T-helper 1 cell treated with Interleukin-12 subunit alpha and Interleukin-12 subunit beta and Interleukin-4 antibody, amounts not matched to agents 30 ng/mL and 1 ng/mL, for 36 hours (primary cell): Measurements from ENCODE around the gene ZKSCAN1. TPM values are rescaled to one million over a fixed set of nuclear protein-coding genes. Genes with fewer than 3 reads are reported as not detected.

Experiments
- intact Hi-C: fragments of 100-400 bp; cut with micrococcal nuclease; formaldehyde crosslinking; loops from one replicate; pipeline ENCODE4 v1.15.1; 2024
- total RNA-seq: library from RNA; stranded (reverse); gene quantifications from 2 replicates; pipeline ENCODE4 v1.2.3, GENCODE V29; 2022

Gene ZKSCAN1
- total RNA-seq, 1 donor from 2014 or later = 69.7 TPM

DNA sequence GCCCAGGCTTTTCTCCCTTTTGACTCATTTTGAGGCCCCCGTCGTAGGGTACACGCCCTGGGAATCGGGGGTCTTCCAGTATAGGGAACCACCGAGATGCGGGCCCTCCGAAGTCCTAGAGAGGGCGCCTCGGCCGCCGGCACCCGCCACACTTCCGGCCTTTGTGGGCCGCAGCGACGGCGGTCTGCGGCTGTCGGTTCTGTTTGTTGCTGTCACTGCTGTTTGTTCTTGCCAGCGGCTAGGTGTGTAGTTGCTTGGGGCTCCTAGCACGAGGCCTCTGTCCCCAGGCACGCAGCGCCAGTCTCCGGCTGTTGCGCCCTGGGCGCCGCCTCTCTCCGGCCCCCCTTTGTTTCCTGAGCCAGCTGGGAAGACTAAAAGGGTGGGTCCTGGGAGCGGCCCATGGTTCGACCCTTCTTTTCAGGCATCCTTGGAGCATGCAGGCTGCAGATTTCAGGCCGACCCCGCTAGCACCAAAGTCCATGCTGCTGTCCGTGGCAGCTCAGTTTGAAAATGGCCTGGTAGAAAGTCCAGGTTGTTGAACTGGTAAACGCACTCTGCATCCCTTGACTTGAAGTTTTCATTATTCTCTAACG is 17.8 kb upstream of the ZKSCAN1 start:
- intact Hi-C loops = loop anchor here (1.0 to 10.0 kb wide), 4 partner anchors 18 to 523 kb away; partner anchors contain the start of genes ZKSCAN1, ZKSCAN5, ZNF394 and ZNF789

DNA sequence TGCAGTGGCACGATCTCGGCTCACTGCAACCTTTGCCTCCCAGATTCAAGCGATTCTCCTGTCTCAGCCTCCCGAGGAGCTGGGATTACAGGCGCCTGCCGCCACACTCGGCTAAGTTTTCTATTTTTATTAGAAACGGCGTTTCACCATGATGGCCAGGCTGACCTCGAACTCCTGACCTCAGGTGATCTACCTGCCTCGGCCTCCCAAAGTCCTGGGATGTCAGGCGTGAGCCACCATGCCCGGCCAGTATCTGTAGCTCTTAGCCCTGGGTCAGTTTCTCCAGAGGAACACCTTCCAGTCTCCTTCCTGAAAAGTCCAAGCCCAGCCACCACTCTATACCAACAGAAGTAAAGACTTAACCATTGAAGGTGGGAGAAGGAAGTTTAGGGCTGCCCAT is 15.2 kb upstream of the ZKSCAN1 start:
- intact Hi-C loops = no loop called here

DNA sequence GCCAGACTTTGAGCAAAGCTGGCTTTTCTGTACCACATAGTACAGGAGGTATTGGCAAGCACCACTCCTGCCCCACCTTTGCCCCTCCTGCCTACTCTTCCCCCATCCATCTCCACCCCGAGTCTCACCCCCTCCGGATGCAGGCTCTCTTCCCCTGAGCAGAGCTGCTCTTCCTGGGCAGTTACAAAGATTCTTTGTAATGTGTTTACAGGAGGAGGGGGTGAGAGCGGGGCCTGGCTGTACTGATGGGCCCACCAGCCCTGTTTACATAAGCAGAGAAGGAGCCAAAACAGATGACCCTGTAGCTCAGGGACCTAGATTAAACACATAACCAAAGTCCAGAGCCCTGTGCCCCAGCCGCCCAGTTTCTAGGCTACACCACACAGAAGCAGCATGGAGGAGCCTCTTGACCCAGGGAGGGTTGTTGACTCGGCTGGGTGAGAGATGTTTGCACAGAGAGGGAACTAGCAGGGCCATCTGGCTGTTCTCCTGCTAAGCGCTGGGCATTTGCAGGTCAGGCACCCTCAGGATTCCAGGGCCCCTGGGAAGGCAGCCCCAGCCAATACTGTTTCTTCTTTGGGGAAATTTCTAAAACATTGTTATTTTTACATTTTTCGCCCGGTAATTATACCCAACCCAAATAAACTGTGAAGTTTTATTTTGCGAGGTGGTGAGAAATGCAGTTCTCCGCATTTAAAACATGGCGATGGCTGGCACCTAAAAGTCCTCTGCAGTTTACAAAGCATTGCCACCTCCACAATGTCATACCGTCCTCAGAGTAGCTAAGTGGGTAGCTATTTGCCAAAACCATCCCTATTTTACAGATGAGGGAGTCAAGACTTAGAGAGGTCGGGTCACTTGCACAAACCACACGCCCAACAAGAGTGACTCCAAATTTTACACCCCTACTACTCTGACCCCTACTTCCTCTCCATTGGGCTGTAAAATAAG is 11.4 kb upstream of the ZKSCAN1 start:
- intact Hi-C loops = no loop called here

DNA sequence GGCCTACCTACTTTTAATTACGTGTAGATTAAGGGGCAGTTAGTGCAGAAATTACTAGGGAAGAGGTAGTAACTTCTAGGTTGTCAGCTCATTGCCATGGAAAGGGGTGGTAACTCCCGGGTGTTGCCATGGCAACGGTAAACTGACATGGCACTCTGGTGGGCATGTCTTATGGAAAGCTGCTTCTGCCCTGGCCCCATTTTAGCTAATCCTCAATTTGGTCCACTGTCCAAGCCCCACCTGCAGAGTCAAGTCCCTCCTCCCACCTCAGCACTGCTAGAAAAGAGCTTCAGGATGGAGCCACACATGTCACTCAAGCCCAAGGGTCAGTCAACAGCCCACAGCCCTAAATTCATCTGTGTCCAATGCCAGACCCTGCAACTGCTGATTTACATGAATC is 7.5 kb upstream of the ZKSCAN1 start:
- intact Hi-C loops = no loop called here

DNA sequence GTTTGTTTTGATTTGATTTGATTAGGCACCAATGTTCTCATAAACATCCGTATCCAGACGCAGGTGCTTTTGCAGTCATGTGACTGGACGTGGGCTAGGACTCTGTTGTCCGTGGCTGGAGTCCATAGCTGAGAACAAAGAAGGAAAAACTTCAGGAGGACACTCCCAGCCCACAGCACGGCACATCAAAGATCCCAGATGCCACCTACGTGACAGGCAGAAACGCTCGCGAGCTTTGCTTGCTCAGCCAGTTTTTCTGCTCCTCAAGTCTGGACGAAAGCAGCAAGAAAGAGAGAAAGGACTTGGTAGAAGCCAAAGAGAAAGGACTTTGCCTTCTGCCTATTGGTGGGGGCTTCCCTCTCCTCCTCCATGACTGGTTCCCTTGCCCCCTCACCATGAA is 6.9 kb upstream of the ZKSCAN1 start:
- intact Hi-C loops = no loop called here

DNA sequence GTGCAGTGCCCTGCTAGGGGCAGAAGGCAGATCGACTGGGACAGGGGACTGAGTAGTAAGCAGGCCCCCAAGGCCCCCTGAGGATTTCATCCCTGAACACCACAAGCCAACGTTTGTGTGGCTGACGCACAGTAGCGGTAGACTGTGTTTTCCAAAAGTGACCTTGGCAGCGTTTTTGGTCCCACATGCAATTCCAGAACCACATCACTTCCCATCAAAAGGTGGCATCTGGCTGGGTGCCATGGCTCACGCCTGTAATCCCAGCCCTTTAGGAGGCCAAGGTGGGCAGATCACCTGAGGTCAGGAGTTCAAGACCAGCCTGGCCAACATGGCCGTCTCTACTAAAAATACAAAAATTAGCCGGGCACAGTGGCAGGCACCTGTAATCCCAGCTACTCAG is 5.4 kb upstream of the ZKSCAN1 start:
- intact Hi-C loops = loop anchor here (10.0 kb wide), 2 partner anchors 455 to 605 kb away; partner anchors contain the start of genes BUD31, FAM200A, PDAP1 and ZNF655

DNA sequence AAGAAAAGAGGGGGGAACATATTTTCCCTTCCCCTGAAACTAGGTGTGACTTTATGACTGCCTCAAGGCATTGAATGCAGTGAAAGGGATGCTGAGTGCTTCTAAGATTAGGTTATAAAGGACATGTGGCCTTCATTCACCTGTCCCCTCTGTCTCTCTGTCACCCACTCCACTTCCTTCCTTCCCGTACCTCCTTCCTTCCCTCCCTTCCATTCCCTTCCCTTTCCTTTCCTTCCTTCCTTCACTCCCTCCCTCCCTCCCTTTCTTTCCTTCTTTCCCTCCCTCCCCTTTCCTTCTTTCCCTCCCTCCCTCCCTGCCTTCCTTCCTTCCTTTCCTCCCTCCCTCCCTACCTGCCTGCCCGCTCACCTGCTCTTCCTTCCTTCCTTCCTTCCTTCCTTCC is 4.5 kb upstream of the ZKSCAN1 start:
- intact Hi-C loops = loop anchor here (10.0 kb wide), 2 partner anchors 456 to 606 kb away; partner anchors contain the start of genes BUD31, FAM200A, PDAP1 and ZNF655

DNA sequence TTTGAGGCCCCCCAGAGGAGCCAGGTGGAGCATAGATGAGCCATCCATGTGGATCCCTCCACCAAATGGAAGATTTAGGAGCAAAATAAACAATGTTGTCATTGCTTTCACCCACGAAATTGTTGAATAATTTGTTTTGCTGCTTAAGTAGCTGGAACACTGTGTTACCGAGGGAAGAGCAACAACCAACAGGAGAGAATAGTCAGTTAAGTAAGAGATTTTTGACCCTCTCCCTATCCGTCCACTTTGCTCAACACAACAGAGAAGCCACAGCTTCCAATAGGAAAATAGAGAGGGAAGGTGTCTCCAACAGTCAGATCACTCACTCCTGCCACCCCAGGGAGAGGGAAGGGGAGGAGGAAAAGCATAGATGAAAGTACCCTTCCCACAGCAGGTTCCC is 3.9 kb upstream of the ZKSCAN1 start:
- intact Hi-C loops = loop anchor here (10.0 kb wide), 2 partner anchors 457 to 607 kb away; partner anchors contain the start of genes BUD31, FAM200A, PDAP1 and ZNF655

DNA sequence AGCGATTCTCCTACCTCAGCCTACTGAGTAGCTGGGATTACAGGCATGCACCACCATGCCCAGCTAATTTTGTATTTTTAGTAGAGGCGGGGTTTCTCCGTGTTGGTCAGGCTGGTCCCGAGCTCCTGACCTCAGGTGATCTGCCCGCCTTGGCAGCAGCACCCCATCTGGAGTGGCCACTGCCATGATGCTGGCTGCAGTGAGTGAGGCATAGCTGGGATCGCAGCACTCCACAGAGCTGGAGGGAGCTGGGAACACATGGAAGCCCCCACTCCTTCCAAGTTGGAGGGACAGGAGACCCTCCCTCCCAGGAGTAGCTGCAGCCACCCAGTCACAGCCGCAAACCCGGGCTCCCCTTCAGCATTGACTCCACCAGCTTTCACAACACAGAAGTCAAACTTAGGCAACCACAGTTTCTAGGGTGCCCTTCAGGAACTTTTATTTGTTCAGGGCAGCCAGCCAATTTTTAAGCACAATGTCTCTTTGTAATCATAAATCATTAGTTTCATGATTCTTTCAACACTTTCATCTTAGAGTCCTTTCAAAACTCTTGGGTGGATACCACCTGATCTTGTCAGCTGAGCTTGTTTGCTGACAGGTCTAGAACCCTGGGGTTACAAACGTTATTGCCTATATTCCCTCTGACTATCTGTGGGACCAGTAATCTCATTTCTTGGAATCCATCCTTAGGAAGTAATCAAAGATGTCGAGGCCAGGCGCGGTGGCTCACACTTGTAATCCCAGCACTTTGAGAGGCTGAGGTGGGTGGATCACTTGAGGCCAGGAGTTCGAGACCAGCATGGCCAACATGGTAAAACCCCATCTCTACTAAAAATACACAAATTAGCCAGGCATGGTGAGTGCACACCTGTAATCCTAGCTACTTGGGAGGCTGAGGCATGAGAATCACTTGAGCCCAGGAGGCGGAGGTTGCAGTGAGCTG is 2.7 kb upstream of the ZKSCAN1 start:
- intact Hi-C loops = loop anchor here (10.0 kb wide), 2 partner anchors 458 to 608 kb away; partner anchors contain the start of genes BUD31, FAM200A, PDAP1 and ZNF655

DNA sequence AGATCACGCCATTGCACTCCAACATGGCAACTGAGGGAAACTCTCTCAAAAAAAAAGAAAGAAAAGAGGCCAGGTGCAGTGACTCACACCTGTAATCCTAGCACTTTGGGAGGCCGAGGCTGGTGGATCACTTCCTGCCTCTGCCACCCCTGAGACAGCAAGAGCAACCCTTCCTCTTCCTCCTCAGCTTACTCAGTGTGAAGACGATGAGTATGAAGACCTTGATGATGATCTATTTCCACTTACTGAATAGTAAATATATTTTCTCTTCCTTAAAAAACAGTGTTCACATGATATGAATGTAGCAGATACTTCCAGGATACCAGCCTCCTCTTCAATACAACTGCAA is 2.1 kb upstream of the ZKSCAN1 start:
- intact Hi-C loops = loop anchor here (10.0 kb wide), 2 partner anchors 459 to 609 kb away; partner anchors contain the start of genes BUD31, FAM200A, PDAP1 and ZNF655

DNA sequence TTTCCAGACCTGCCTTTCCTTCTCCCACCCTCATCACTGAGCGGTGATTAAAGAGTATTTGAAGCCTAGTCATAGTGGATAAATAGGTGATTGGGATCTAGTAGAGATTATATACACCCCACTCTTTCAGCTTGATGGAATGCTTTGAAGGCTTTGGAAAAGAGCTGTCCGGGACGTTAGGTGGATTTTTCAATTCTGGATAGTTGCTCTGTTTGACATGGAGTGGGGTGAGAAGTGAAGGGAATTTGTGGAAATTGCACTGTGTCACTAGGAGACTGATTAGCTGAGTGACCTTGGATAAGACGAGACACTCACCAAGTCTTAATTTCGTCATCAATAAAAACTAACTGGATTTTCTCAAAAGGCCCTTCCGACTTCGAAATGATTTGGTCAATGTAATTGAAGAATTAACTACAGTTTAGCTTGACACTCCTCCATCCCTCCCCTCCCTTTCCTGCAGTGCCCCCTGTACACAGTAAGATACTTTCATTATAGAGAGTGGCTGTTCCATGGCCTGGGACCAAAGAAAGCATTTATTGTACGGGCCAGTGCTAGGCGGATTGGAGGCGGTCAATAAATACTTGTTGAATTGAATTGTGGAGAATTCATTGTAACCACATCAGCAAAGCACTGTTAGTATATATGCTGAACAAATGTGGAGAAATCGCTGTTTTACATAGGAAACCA is 962 bp downstream of the ZKSCAN1 start:
- intact Hi-C loops = loop anchor here (10.0 kb wide), 2 partner anchors 462 to 612 kb away; partner anchors contain the start of genes BUD31, FAM200A, PDAP1 and ZNF655

DNA sequence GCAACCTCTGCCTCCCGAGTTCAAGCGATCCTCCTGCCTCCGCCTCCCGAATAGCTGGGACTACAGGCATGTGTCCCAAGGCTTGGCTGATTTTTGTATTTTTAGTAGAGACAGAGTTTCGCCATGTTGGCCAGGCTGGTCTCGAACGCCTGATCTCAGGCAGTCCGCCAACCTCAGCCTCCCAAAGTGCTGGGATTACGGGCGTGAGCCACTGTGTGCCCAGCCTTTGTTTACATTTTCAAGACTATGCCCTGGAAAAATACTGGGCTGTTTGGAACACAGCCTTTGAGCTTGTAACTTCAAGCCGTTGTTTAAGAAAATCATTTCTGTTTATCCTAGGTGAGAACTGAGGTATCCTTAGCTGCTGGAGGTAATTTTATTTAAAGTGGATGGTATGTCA is 1.9 kb downstream of the ZKSCAN1 start:
- intact Hi-C loops = loop anchor here (10.0 kb wide), 2 partner anchors 462 to 612 kb away; partner anchors contain the start of genes BUD31, FAM200A, PDAP1 and ZNF655

DNA sequence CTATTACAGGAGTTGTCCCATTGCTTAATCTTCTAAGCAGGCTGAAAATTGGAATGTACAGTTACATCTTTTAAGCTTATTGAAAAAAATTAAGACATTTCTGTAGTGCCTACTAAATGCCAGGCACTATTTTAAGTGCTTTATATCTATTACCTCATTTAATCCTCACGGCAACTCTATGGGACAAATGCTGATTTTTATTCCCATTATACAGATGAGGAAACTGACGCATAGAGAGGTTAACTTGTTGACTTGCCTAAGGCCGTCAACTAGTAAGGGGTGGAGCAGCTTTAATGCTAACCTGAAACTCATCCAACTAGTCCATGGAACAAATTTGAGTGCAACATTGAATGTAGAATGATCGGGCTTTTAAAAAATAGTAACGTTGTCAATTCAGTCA is 2.5 kb downstream of the ZKSCAN1 start:
- intact Hi-C loops = loop anchor here (10.0 kb wide), 2 partner anchors 463 to 613 kb away; partner anchors contain the start of genes BUD31, FAM200A, PDAP1 and ZNF655

DNA sequence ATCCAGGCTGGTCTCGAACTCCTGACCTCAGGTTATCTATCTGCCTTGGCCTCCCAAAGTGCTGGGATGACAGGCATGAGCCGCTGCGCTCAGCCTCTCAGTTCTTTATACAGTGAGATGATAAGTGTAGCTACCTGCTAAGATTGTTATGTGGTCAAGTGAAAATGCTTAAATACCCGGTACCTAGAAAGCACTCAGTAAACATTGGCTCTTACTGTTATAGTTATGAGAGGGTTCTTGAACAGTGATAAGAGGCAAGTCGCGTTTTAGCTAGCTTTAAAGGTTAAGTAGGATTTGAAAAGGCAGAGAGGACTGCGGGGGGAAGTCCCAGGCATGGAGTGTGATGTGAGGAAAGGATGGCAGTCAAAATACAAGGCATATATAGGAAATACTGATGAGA is 4.5 kb downstream of the ZKSCAN1 start:
- intact Hi-C loops = loop anchor here (10.0 kb wide), 2 partner anchors 465 to 615 kb away; partner anchors contain the start of genes BUD31, FAM200A, PDAP1 and ZNF655

DNA sequence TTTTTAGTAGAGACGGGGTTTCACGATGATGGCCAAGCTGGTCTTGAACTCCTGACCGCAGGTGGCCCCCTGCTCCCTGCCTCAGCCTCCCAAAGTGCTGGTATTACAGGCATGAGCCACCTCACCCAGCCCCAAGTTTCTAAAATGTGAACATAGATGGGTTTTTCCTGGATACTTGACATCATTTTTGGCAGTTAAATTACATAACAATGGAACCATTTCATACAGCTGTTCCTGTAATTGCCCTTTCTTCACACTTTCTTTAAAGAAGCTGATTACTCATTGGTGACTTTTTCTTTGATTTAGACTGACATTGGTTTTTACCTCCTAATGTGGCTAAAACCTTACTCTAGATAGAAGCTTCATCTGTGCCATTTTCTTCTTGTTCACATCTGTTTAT is 5.9 kb downstream of the ZKSCAN1 start:
- intact Hi-C loops = no loop called here

DNA sequence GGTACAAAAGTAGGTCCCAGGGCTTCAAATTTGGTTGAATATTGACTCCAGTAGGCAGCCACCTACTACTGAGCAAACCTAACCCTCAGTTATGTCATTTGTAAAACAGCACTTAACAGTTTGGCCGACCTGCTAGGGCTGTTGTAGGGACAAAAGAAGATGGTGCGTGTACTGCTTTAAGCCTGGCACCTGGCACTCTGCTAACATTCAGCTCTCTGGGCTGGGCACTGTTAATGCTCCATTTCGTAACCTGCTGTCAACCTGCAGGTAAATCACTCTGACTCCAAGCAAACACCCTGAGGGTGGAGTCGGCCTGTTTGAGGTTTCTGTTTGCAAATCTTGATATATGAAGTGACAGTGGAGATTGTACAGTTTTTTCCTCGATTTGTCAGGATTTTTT is 7.2 kb downstream of the ZKSCAN1 start:
- intact Hi-C loops = no loop called here

DNA sequence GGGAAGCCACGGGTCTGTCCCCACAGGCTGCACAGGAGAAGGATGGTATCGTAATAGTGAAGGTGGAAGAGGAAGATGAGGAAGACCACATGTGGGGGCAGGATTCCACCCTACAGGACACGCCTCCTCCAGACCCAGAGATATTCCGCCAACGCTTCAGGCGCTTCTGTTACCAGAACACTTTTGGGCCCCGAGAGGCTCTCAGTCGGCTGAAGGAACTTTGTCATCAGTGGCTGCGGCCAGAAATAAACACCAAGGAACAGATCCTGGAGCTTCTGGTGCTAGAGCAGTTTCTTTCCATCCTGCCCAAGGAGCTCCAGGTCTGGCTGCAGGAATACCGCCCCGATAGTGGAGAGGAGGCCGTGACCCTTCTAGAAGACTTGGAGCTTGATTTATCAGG is 8.1 kb downstream of the ZKSCAN1 start:
- intact Hi-C loops = no loop called here

DNA sequence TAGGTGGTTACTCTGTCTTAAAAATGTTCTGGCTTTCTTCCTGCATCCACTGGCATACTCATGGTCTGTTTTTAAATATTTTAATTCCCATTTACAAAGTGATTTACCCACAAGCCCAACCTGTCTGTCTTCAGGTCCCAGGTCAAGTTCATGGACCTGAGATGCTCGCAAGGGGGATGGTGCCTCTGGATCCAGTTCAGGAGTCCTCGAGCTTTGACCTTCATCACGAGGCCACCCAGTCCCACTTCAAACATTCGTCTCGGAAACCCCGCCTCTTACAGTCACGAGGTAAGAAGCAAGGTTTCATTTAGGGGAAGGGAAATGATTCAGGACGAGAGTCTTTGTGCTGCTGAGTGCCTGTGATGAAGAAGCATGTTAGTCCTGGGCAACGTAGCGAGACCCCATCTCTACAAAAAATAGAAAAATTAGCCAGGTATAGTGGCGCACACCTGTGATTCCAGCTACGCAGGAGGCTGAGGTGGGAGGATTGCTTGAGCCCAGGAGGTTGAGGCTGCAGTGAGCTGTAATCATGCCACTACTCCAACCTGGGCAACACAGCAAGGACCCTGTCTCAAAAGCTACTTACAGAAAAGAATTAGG is 8.7 kb downstream of the ZKSCAN1 start:
- intact Hi-C loops = no loop called here

DNA sequence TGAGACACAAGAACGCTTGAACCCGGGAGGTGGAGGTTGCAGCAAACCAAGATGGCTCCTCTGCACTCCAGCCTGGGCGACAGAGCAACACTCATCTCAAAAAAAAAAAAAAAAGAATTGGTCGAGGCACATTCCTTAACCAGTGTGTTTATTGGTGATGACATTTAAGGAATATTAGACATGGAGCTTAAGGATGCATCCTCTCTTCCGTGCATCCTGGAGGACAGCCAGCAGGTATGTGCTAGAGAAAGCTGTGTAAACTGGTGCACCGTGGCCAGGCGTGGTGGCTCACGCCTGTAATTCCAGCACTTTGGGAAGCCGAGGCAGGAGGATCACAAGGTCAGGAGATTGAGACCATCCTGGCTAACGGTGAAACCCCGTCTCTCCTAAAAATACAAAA is 11.8 kb downstream of the ZKSCAN1 start:
- intact Hi-C loops = no loop called here

DNA sequence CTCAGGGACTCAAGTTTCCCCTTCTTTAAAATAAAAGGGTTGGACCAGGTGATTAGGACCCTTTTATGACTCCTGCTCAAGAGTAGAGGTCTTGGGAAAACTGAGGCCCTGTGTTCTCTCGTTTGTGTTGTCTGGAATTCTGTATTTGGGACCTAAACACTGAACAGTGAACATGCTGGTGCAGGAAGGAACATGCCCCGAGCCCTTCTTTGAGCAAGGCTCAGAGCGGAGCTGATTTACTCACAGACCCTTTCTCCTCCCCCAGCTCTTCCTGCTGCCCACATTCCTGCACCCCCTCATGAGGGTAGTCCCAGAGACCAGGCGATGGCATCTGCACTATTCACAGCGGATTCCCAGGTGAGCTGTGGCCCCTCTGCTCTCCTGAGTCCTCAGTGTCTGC is 14.2 kb downstream of the ZKSCAN1 start:
- intact Hi-C loops = no loop called here
